Activated CD8-positive, alpha-beta T cell treated with anti-CD3 and anti-CD28 coated beads, Interleukin-2, amount 10 ng/mL, durations not matched to agents 7 days and 5 days (primary cell): ENCODE data around the gene ANKRD28. TPM values are rescaled to one million over a fixed set of nuclear protein-coding genes. Genes with fewer than 3 reads are reported as not detected.

Experiments used
- ATAC-seq: fragments of 150-1000 bp; cut with Tn5 transposase; one replicate; pipeline ENCODE4 v1.10.0; 2021; ENCODE audit warnings: moderate library complexity
- CTCF ChIA-PET: fragments of 350-600 bp; sonication (Branson Sonifier 250); formaldehyde crosslinking; loops from one replicate; lab custom pipeline; 2021; ENCODE audit warnings: antibody characterized with exemption; lab: Charles Lee
- POLR2A ChIA-PET: fragments of 350-600 bp; sonication (Branson Sonifier 250); formaldehyde crosslinking; loops from one replicate; lab custom pipeline; 2021; ENCODE audit warnings: antibody characterized with exemption; lab: Charles Lee
- DNase-seq: peaks from one replicate; pipeline ENCODE4 v3.0.0-alpha.2; 2020
- H3K27ac Mint-ChIP-seq: one replicate; pipeline ENCODE4 v1.8.0; 2021; ENCODE audit warnings: mild to moderate bottlenecking, mixed read lengths
- H3K27me3 Mint-ChIP-seq: one replicate; pipeline ENCODE4 v1.8.0; 2021; ENCODE audit warnings: low read depth, mixed read lengths
- H3K36me3 Mint-ChIP-seq: one replicate; pipeline ENCODE4 v1.8.0; 2021; ENCODE audit warnings: low read depth, mixed read lengths
- H3K4me1 Mint-ChIP-seq: one replicate; pipeline ENCODE4 v1.8.0; 2021; ENCODE audit warnings: low read depth, mixed read lengths
- H3K4me3 Mint-ChIP-seq: one replicate; pipeline ENCODE4 v1.8.0; 2021; ENCODE audit warnings: mild to moderate bottlenecking, mixed read lengths
- H3K9me3 Mint-ChIP-seq: one replicate; pipeline ENCODE4 v1.8.0; 2022; ENCODE audit warnings: mixed read lengths; ENCODE audit not compliant: insufficient read depth
- total RNA-seq, 2 experiments: library from RNA; stranded (reverse); gene quantifications; one replicate each; pipeline ENCODE4 v1.2.3, GENCODE V29; 2021

ANKRD28 gene
- total RNA-seq, 2 experiments from 2014 or later: 30.7 to 37.7 TPM

GRCh38 chr3:15646851-15647511, 150.8 kb downstream of the ANKRD28 start:
- DNase-seq (no peak), ATAC-seq (peak; percentile 45)
- peaks cover 6% of the 10 kb centered on the region for H3K9me3 Mint-ChIP-seq
- H3K4me3 Mint-ChIP-seq: peak overlapping the region; percentile 46
- H3K27ac Mint-ChIP-seq: peak overlapping the region; percentile 79
- H3K27me3 Mint-ChIP-seq: peaks cover 15% of the 10 kb centered on the region
- CTCF ChIA-PET: interaction anchor here (0.7 to 2.7 kb wide), 5 partner anchors 16 to 441 kb away, joined by 3 to 12 read pairs (median 3); partner anchors contain the start of gene CAPN7
- H3K4me1 Mint-ChIP-seq: peaks cover 48% of the 10 kb centered on the region
- POLR2A ChIA-PET: no interaction called here
- H3K36me3 Mint-ChIP-seq: peaks cover 20% of the 10 kb centered on the region

DNA sequence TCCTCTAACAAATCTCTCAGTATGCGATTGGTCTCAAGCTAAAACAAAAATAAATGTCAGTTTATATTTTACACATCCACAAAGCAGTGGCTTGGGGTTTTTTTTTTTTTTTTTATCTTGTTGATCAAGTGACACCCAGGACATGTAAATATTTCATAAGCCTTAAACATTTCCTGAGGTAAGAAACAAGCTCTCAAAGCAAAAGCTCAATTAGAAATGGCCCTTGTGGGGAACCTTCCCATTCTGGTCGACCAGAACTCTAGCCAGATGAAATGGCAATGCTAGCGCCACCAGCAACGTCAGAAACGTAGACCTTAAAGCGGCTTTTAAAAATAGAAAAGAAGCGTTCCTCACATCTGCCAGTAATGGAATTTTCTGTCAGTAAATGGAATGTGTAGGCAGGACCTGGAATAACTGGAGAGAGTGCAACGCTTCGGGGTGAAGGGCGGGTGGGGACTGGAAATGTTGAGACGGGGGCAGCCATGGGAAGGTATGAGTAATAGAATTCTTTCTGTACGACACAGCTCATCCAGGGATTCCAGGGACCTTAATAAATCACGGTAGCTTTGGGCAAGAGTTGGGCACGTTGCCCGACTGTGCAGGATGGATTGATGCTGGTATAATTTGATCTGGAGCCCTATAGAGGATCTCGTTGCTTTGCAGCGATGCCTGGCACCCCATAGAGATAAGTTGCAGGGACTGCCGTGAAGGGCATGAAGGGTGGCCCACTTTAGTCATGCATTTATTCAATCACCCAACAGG, 151.9 kb downstream of the ANKRD28 start:
- ChIA-PET POLR2A (no interaction called here), CTCF (interaction anchor here (0.5 to 1.3 kb wide), 4 partner anchors 10 to 166 kb away, joined by 3 read pairs; no protein-coding TSS in a partner anchor)
- ATAC-seq (no peak), DNase-seq (no peak)
- Mint-ChIP-seq H3K27me3 (peaks cover 15% of the 10 kb centered on the region), H3K36me3 (peaks cover 20% of the 10 kb centered on the region), H3K4me3 (no peak overlapping the region), H3K27ac (no peak overlapping the region), H3K4me1 (peaks cover 52% of the 10 kb centered on the region), H3K9me3 (peaks cover 6% of the 10 kb centered on the region)

DNA sequence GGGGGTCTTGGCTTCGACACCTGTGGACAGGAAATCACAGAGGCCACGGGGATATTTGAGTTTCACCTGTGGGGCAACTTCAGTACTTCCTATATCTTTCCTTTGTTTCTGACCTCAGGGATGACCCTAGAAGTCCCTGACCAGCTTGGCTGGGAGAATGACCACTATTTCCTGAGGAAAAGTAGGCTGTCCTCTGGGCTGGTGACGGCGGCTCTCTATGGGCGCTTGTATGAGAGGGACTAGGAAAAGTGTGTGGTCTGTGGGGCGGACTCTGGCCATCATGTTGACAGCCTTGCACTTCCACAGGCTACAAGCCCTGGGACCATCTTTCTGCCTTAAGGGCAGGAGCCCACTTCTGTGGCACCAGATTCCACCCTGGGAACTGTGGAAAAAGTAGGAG, 152.5 kb downstream of the ANKRD28 start:
- POLR2A ChIA-PET: no interaction called here
- Mint-ChIP-seq H3K4me3 (no peak overlapping the region), H3K9me3 (peaks cover 6% of the 10 kb centered on the region), H3K36me3 (peaks cover 17% of the 10 kb centered on the region), H3K27ac (no peak overlapping the region), H3K4me1 (peaks cover 52% of the 10 kb centered on the region), H3K27me3 (peaks cover 12% of the 10 kb centered on the region)
- CTCF ChIA-PET: interaction anchor here (1.0 to 1.3 kb wide), 2 partner anchors 9 to 15 kb away, joined by 3 read pairs; no protein-coding TSS in a partner anchor
- ATAC-seq: no peak
- no peak for DNase-seq

- ATAC-seq (no peak), DNase-seq (no peak)
- ChIA-PET POLR2A (no interaction called here), CTCF (no interaction called here)
- peaks cover 1% of the 10 kb centered on the region for H3K36me3 Mint-ChIP-seq
- H3K4me1 Mint-ChIP-seq: peaks cover 37% of the 10 kb centered on the region
- H3K9me3 Mint-ChIP-seq: no peaks in the 10 kb centered on the region
- no peak overlapping the region for H3K4me3 Mint-ChIP-seq
- no peaks in the 10 kb centered on the region for H3K27me3 Mint-ChIP-seq
- H3K27ac Mint-ChIP-seq: no peak overlapping the region
These were observed 158.9 kb downstream of the ANKRD28 start for GRCh38 chr3:15638891-15639262.

DNA sequence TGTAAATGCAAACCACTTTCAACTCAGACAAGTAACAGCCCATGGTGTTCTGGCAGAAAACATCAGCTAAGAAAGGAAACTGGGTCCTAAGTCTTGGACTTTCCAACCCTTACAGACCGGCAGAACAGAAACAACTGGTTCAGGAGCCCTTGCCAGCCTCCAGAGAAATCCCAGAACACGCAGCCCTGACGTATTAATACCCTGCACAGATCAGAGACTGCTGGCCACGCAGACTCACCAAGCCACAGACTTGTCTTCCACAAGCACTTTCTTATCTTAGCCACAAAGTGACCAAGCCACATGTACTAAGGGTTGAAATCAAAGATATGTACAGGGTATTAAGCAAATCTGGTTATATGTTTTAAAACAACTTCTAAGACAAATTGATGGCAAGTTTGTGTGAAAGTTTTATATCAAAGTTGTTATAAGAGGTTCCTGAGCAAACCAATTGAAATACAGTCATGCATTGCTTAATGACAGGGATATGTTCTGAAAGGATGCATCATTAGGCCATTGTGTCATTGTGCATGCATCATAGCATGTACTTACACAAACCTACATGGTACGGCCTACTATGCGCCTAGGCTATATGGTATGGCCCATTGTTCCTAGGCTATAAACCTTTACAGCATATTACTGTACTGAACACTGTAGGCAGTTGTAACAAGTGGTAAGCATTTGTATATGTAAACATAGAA, 159.4 kb downstream of the ANKRD28 start:
- Mint-ChIP-seq H3K27ac (no peak overlapping the region), H3K36me3 (peaks cover 1% of the 10 kb centered on the region), H3K4me3 (no peak overlapping the region), H3K4me1 (peaks cover 37% of the 10 kb centered on the region), H3K9me3 (no peaks in the 10 kb centered on the region), H3K27me3 (no peaks in the 10 kb centered on the region)
- ChIA-PET CTCF (interaction anchor here (1.0 to 12.9 kb wide), 3 partner anchors 37 to 171 kb away, joined by 3 to 207 read pairs (median 5); no protein-coding TSS in a partner anchor), POLR2A (no interaction called here)
- DNase-seq: no peak
- no peak for ATAC-seq

DNA sequence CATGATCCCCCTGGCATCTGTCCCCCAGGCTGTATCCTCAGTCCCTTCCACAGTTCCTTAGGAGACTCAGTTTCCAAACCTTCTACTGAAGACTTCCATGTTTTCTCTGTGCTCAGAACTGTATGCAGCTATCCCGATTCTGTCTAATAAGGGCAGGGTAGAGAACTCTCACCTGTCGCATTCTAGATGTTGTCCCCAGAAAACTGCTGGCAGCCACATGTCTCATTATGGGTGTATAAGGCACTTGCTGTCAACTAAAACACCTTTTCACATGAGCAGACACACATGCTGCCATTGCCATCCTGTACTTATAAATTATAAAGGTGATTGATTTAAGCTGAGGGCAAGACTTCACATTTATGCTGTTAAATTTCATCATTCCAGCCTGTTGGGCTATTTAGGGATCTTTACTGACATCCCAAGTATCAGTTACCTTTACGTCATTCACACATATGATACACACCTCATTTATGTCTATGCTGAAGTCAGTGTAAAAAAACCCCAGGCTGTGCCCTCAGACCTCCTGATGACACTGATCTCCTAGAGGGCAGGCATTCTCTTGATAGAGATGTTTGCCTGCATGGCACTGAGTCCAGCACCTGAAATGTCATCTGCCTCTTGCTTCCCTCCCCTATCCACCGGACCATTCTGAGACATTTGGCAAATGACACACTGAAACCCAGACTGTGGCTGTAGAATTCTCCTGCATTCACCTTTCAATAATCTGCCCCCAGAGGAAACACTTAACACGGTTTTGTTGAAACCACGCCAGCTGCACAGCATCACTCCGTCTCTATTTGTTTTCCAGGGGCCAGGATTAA, 160.4 kb downstream of the ANKRD28 start:
- ChIA-PET CTCF (interaction anchor here (1.0 to 12.9 kb wide), 3 partner anchors 36 to 172 kb away, joined by 3 to 207 read pairs (median 5); no protein-coding TSS in a partner anchor), POLR2A (no interaction called here)
- Mint-ChIP-seq H3K4me1 (peaks cover 37% of the 10 kb centered on the region), H3K27me3 (no peaks in the 10 kb centered on the region), H3K36me3 (peaks cover 1% of the 10 kb centered on the region), H3K27ac (peak overlapping the region; percentile 54), H3K4me3 (no peak overlapping the region), H3K9me3 (no peaks in the 10 kb centered on the region)
- ATAC-seq: peak; percentile 37
- DNase-seq: no peak

DNA sequence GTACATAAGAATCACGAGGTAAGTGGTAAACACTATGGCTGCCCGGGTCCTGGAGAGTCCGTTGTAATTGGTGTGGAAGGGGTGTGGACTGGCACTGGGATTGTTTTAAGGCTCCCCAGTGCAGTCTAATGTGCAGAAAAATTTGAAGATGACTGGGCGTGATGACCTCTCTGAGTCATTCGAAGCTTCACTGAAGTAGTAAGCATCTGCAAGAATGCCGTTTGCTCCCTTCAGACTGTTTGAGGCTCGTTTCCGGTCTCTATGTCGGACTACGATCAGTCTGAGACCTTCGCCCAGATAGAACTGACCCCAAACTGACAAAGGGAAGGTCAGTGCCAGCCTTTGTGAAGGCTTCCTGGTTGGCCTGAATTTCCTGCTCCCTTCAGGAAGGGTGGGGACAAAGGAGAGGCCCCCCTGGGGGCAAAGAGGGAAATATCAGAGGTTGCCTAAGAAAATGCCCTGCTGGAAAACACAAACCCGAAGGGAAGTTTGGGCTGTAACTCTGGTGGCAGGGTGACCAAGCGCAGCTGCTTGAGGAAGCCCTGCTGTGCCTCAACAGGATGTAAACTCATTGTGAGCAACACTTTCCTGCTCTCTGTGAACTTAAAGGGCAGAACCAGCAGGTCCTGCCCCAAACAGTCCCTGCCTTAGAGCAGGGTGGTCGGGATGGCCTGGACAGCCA, 161.6 kb downstream of the ANKRD28 start:
- ATAC-seq (peak; percentile 69), DNase-seq (peak; percentile 62)
- ChIA-PET POLR2A (interaction anchor here (1.3 kb wide), 1 partner anchor 34 kb away, joined by 3 read pairs; the partner anchor contains the start of genes BTD and HACL1), CTCF (interaction anchor here (1.0 to 12.9 kb wide), 5 partner anchors 10 to 183 kb away, joined by 3 to 207 read pairs (median 5); no protein-coding TSS in a partner anchor)
- H3K4me3 Mint-ChIP-seq: no peak overlapping the region
- no peaks in the 10 kb centered on the region for H3K36me3 Mint-ChIP-seq
- no peaks in the 10 kb centered on the region for H3K27me3 Mint-ChIP-seq
- H3K4me1 Mint-ChIP-seq: peaks cover 44% of the 10 kb centered on the region
- no peaks in the 10 kb centered on the region for H3K9me3 Mint-ChIP-seq
- H3K27ac Mint-ChIP-seq: peak overlapping the region; percentile 80

DNA sequence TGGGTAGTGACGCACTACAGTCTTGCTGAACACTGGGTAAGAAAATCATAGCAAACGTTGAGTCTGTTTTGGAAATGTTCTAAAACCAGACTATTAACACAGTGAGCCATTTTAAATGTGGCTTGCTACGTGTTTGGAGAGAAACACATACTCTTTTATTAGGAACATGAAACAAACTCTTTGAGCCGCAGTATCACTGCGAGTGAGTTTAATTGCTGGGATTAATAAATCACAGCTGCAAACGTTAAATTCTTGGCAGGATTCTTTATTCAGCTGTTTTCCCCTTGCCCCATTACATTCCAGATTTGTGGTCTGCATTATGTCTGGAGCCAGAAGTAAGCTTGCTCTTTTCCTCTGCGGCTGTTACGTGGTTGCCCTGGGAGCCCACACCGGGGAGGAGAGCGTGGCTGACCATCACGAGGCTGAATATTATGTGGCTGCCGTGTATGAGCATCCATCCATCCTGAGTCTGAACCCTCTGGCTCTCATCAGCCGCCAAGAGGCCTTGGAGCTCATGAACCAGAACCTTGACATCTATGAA, 162.6 kb downstream of the ANKRD28 start:
- CTCF ChIA-PET: interaction anchor here (0.7 to 12.9 kb wide), 6 partner anchors 11 to 181 kb away, joined by 3 to 207 read pairs (median 4); no protein-coding TSS in a partner anchor
- Mint-ChIP-seq H3K9me3 (no peaks in the 10 kb centered on the region), H3K4me1 (peaks cover 53% of the 10 kb centered on the region), H3K36me3 (no peaks in the 10 kb centered on the region), H3K4me3 (no peak overlapping the region), H3K27ac (no peak overlapping the region), H3K27me3 (no peaks in the 10 kb centered on the region)
- no peak for DNase-seq
- POLR2A ChIA-PET: interaction anchor here (1.3 kb wide), 1 partner anchor 33 kb away, joined by 3 read pairs; the partner anchor contains the start of genes BTD and HACL1
- no peak for ATAC-seq

DNA sequence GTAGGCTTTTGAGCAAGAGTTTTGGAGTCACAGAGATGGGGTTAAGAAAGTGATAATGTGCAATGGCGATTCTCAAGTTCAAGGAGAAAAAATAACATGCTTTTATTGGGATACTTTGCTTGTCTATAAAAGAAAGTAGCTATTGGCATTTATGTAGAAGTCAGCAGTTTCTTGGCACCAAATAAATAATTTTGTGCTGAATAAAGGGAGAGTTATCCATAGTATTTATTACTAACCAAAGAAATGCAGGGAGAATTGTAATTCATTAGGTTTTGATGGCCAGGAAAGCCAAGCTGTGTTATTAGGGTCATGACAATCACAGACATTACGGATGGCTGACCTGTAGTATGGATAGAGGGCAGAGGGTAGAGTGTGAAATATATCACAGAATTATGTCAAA, 163.1 kb downstream of the ANKRD28 start:
- Mint-ChIP-seq H3K9me3 (no peaks in the 10 kb centered on the region), H3K36me3 (no peaks in the 10 kb centered on the region), H3K4me1 (peaks cover 56% of the 10 kb centered on the region), H3K27me3 (no peaks in the 10 kb centered on the region), H3K4me3 (no peak overlapping the region), H3K27ac (no peak overlapping the region)
- no peak for DNase-seq
- ChIA-PET CTCF (interaction anchor here (0.7 to 12.9 kb wide), 6 partner anchors 10 to 182 kb away, joined by 3 to 207 read pairs (median 4); no protein-coding TSS in a partner anchor), POLR2A (no interaction called here)
- no peak for ATAC-seq
